Thymus (tissue), 11 donors: ENCODE results near the gene CLEC16A. TPM values are rescaled to one million over a fixed set of nuclear protein-coding genes. Genes with fewer than 3 reads are reported as not detected.

Experiments used
- DNase-seq, 9 donors: peaks; one replicate each; pipeline ENCODE4 v3.0.0-alpha.2; 2013; ENCODE audit warnings: low spot score in 9 of 9, low read depth in 6 of 9, missing footprints in 1 of 9
- H3K27ac ChIP-seq, 2 donors: one replicate each; pipeline ENCODE4 v1.5.1; 2013; ENCODE audit warnings: control low read depth in 1 of 2, low read depth in 1 of 2, low read length in 1 of 2, mild to moderate bottlenecking in 1 of 2, moderate library complexity in 1 of 2
- H3K27me3 ChIP-seq, 2 donors: one replicate each; pipeline ENCODE4 v1.5.1; 2013; ENCODE audit warnings: low read length in 1 of 2; ENCODE audit not compliant: control insufficient read depth in 2 of 2, insufficient read depth in 1 of 2
- H3K36me3 ChIP-seq, 2 donors: one replicate each; pipeline ENCODE4 v1.5.1; 2013; ENCODE audit warnings: low read length in 1 of 2, mild to moderate bottlenecking in 1 of 2, moderate library complexity in 1 of 2; ENCODE audit not compliant: control insufficient read depth in 2 of 2, insufficient read depth in 2 of 2
- H3K4me1 ChIP-seq, 2 donors: one replicate each; pipeline ENCODE4 v1.5.1; 2013; ENCODE audit warnings: low read length in 2 of 2; ENCODE audit not compliant: control insufficient read depth in 2 of 2, insufficient read depth in 2 of 2
- H3K4me3 ChIP-seq, 2 donors: one replicate each; pipeline ENCODE4 v1.5.1; 2013; ENCODE audit warnings: low read length in 2 of 2, control low read depth in 1 of 2, mild to moderate bottlenecking in 1 of 2
- H3K9me3 ChIP-seq, 2 donors: one replicate each; pipeline ENCODE4 v1.5.1; 2013; ENCODE audit warnings: low read length in 1 of 2, mild to moderate bottlenecking in 1 of 2; ENCODE audit not compliant: control insufficient read depth in 2 of 2, insufficient read depth in 1 of 2
- WGBS: extraction: QIAGEN DNeasy Blood & Tissue Kit; methylation state at CpG from one replicate; pipeline ENCODE4 v1.1.7; 2013; 5-methylcytosine and 5-hydroxymethylcytosine counted together
- polyA plus RNA-seq: library from polyadenylated mRNA; stranded (reverse); fragments of 200-250 nt; gene quantifications from one replicate; pipeline ENCODE4 v1.2.3, GENCODE V29; 2013
- total RNA-seq: library from RNA; stranded (reverse); fragments of 120-200 nt; gene quantifications from one replicate; pipeline ENCODE4 v1.2.4, GENCODE V29; 2013
- donor health status: healthy.

CLEC16A gene
- total and polyA plus RNA-seq, 2 donors = 18.8 to 19.9 TPM

DNA sequence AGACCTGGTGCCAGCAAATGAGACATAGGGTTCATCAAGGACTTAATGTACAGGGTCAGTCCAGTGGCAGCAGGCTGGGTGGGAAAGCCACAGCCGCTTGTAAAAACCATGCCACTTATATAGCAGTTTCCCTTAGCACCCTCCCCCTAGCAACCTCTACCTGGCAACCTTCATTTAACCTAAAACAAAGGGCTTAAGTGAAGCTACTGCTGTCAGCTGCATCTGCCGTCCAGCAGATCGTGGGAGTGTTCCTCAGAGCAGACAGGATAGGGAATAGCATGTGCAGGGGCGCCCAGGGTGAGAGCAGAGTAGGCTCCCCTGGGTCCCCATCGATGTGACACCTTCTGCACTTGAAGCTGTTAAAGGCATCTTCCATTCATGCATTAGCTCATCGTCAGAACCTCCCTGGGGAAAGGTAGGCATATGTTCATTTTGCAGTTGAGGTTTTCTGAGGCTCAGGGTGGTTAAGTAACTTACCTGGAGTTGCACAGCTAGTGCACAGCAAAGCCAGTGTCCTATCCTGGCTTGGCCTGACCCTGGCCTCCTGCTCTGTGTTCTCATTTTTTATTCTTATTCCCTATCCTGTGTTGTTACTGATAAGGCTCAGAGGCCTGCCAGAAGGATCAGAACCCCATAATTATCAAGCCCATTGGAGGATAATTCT lies 199.1 kb downstream of the CLEC16A start:
- peaks cover 2 to 4% of the 10 kb centered on the region in 2 donors for H3K36me3 ChIP-seq
- peak overlapping the region in 1 of 2 donors; percentile 20 for H3K27ac ChIP-seq
- H3K4me1 ChIP-seq = peaks cover 38 to 68% of the 10 kb centered on the region in 2 donors
- peaks cover 1 to 9% of the 10 kb centered on the region in 2 donors for H3K9me3 ChIP-seq
- DNase-seq = peak in 1 of 9 donors; percentile 55
- no peak overlapping the region for H3K4me3 ChIP-seq
- WGBS = 90% methylated on average over 6 of the region's 6 CpGs
- no peaks in the 10 kb centered on the region for H3K27me3 ChIP-seq

- Histone ChIP-seq H3K36me3 (peaks cover 2 to 4% of the 10 kb centered on the region in 2 donors), H3K4me1 (peaks cover 32 to 64% of the 10 kb centered on the region in 2 donors), H3K27me3 (no peaks in the 10 kb centered on the region), H3K4me3 (no peak overlapping the region), H3K9me3 (peaks cover 1 to 9% of the 10 kb centered on the region in 2 donors), H3K27ac (no peak overlapping the region)
- no peak for DNase-seq
- WGBS = 98% methylated on average over 4 of the region's 4 CpGs
Measured at GRCh38 chr16:11144122-11144521, 199.8 kb downstream of the CLEC16A start.

DNA sequence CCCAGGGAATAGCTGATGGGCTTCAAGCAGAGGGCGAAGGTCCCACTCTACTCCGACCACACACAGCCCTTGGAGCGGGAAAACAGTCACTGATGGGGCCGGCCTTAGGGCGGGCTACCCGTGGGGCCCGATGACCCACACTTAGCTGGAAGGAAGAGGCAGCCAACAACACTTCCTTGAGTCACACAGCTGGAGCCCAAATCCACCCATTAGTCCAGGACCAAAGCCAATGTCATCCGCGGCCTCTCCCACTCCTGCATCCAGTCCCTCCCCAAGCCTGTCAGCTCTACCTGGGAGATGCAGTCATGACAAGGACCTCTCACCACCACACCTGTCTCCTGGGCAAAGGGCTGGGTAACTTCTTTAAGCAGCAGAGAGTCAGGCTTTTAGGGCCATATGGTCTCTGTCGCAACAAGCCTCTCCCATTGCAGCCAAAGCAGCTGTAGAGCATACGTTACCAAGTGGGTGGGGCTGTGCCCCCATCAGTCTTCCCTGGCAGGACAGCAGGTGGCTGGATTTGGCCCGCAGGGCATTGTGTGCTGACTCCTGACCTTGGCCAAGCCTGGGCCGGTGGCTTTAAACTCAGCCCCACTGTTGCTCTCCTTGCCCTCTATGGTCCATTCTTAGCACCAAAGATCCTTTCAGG lies 200.9 kb downstream of the CLEC16A start:
- 97% methylated on average over 13 of the region's 13 CpGs for WGBS
- peaks cover 4 to 8% of the 10 kb centered on the region in 2 donors for H3K36me3 ChIP-seq
- H3K4me3 ChIP-seq = no peak overlapping the region
- no peaks in the 10 kb centered on the region for H3K27me3 ChIP-seq
- H3K4me1 ChIP-seq = peaks cover 22 to 56% of the 10 kb centered on the region in 2 donors
- H3K27ac ChIP-seq = no peak overlapping the region
- H3K9me3 ChIP-seq = peaks cover 0 to 6% of the 10 kb centered on the region in 2 donors
- no peak for DNase-seq

GRCh38 chr16:11145819-11146211 lies 201.5 kb downstream of the CLEC16A start:
- Histone ChIP-seq H3K4me3 (no peak overlapping the region), H3K27me3 (no peaks in the 10 kb centered on the region), H3K36me3 (peaks cover 4 to 8% of the 10 kb centered on the region in 2 donors), H3K9me3 (peaks cover 0 to under 1% of the 10 kb centered on the region in 2 donors), H3K4me1 (peaks cover 17 to 51% of the 10 kb centered on the region in 2 donors), H3K27ac (no peak overlapping the region)
- DNase-seq = no peak
- 98% methylated on average over 7 of the region's 7 CpGs for WGBS

DNA sequence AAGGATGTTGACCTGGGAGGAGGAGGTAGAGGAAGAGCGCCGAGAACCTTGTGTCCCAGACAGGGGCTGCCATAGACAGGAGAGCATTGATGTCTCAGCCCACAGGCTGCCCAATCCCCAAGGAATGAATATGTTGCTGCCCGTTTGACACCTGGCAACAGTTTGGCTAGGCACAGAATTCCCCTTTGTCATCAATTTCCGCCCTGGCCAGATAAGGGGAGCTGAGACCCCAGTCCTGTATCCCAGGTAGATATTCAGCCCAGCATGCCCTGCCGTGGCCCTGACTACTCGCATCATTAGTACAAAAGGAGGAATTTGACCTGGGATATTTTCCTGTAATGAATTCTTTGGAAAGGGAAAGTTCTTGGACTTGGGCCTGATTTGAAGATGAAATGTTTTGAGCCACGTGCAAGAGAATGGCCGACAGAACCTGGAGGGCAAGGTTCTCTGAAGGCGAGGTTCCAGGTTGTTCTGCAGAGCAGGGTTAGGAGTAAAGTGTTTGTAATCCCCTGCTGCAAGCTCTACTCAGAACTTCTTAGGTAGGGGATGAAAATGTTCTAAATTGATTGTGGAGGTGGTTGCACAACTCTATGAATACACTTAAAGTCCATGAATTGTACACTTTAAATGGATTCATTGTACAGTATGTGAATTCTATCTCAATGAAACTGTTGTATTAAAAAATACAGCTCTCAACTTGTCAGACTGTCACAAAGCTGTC lies 202.8 kb downstream of the CLEC16A start:
- peaks cover 14 to 48% of the 10 kb centered on the region in 2 donors for H3K4me1 ChIP-seq
- H3K27ac ChIP-seq = no peak overlapping the region
- no peaks in the 10 kb centered on the region for H3K27me3 ChIP-seq
- DNase-seq = no peak
- H3K9me3 ChIP-seq = no peaks in the 10 kb centered on the region
- WGBS = 95% methylated on average over 9 of the region's 9 CpGs
- peaks cover 4 to 8% of the 10 kb centered on the region in 2 donors for H3K36me3 ChIP-seq
- no peak overlapping the region for H3K4me3 ChIP-seq

DNA sequence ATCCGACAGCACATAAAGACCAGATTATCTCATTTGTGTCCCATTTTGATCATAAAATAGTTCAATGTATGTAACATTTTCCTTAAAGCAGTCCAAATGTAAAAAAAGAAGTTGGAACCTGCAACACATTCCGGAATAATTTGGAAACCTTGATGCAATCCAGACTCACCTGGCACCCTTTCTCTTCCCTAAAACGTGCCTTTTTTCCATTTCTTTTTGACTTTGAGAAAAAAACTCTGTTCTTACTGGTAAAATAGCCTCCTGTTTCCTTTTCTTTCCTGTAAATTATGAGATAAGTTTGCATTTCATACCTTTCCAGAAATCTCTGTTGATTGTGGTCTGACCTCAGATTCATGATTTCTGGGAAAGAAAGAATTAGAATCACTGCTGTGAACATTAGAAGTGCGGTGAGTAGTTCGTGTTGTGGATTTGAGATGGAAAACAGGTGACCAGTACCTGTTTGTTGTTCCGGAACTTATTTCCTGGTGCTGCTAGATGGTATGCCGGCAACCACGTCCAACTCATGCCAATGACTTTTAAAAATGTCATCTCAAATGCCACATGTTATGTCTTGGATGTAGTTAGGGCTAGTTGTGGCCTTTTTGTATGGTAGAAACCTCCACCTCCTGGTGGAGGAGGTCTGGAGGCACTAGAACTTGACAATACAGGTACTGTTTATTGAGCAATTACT lies 203.5 kb downstream of the CLEC16A start:
- Histone ChIP-seq H3K27ac (no peak overlapping the region), H3K36me3 (peaks cover 4 to 8% of the 10 kb centered on the region in 2 donors), H3K4me3 (no peak overlapping the region), H3K9me3 (no peaks in the 10 kb centered on the region), H3K4me1 (peaks cover 17 to 48% of the 10 kb centered on the region in 2 donors), H3K27me3 (no peaks in the 10 kb centered on the region)
- no peak for DNase-seq
- WGBS = 95% methylated on average over 8 of the region's 8 CpGs

- Histone ChIP-seq H3K9me3 (no peaks in the 10 kb centered on the region), H3K27me3 (no peaks in the 10 kb centered on the region), H3K27ac (no peak overlapping the region), H3K4me1 (peaks cover 16 to 44% of the 10 kb centered on the region in 2 donors), H3K36me3 (peaks cover 4 to 6% of the 10 kb centered on the region in 2 donors), H3K4me3 (no peak overlapping the region)
- DNase-seq = no peak
- 96% methylated on average over 5 of the region's 5 CpGs for WGBS
Measured at GRCh38 chr16:11149011-11149616, 204.8 kb downstream of the CLEC16A start.

DNA sequence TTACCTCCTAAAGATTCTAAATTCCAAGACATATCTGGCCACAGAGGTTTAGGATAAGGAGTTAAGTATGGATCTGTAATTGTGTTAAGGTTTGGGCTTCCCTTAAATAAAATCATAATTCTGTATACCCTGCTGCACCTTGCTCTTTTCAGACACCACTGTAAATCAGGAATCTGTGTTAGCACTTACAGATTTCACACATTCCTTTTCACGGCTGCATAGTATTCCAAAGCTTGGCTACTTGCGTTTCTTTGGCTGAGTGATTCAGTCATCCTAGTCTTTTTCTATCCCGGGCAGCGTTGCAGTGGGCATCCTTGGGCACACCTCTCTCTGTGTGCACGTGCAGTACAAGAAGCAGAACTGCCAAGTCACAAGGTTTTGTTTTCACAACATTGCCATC lies 205.8 kb downstream of the CLEC16A start:
- H3K4me3 ChIP-seq = no peak overlapping the region
- no peak for DNase-seq

More for the DNA sequence above, 205.8 kb downstream of the CLEC16A start:
- H3K4me1 ChIP-seq = peaks cover 16 to 38% of the 10 kb centered on the region in 2 donors
- 98% methylated on average over 5 of the region's 5 CpGs for WGBS
- H3K36me3 ChIP-seq = peaks cover 5 to 6% of the 10 kb centered on the region in 2 donors
- no peaks in the 10 kb centered on the region for H3K27me3 ChIP-seq
- H3K27ac ChIP-seq = no peak overlapping the region
- no peaks in the 10 kb centered on the region for H3K9me3 ChIP-seq
